ENCODE results near the gene CASQ1. TPM values are rescaled to one million over a fixed set of nuclear protein-coding genes. Genes with fewer than 3 reads are reported as not detected.
A peak's percentile ranks its signal among the peaks of the same experiment; 100 is the strongest.

The CASQ1 gene
- total RNA-seq, 1 donor from 2014 or later: 0.25 TPM

DNA sequence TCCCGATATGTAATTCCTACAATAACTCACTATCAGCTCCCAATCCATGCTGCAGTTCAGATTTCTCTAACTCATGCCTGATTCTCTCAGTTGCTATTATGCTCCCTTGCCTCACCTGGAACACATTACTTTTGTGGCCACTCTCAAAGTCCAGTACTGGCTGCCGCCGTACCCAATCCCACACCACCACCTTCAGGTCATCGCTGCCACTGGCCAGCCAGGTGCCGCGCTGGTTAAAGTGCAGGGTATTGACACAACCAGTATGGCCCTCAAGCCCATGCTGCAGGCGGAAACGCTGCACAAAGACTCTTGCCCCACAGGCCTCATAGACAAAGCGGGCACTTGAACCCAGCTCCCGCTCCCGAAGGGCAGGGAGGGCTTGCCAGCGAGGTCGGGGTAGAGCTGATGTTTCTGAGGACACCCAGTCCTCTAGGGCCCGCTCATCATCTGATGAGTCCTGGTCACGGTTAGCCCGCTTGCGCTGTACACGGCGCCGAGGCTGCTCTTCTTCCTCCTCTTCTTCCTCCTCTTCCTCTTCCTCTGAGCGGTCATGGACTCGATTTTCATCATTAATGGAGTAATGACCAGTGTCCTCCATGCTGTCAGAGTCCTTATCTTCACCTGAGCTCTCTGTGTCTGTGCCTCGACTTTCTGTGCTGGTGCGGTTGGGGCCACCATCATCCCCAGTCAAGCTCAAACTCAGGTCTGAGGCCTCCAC lies 49.4 kb downstream of the CASQ1 start:
- no peaks in the 10 kb centered on the region for H3K9me3 Mint-ChIP-seq (ENCODE audit: low read depth)
- peaks cover 12% of the 10 kb centered on the region for H3K4me1 Mint-ChIP-seq (ENCODE audit: low read depth)
- no peak overlapping the region for H3K27ac Mint-ChIP-seq (ENCODE audit: unreplicated experiment)
- TF ChIP-seq, protein P1, sequence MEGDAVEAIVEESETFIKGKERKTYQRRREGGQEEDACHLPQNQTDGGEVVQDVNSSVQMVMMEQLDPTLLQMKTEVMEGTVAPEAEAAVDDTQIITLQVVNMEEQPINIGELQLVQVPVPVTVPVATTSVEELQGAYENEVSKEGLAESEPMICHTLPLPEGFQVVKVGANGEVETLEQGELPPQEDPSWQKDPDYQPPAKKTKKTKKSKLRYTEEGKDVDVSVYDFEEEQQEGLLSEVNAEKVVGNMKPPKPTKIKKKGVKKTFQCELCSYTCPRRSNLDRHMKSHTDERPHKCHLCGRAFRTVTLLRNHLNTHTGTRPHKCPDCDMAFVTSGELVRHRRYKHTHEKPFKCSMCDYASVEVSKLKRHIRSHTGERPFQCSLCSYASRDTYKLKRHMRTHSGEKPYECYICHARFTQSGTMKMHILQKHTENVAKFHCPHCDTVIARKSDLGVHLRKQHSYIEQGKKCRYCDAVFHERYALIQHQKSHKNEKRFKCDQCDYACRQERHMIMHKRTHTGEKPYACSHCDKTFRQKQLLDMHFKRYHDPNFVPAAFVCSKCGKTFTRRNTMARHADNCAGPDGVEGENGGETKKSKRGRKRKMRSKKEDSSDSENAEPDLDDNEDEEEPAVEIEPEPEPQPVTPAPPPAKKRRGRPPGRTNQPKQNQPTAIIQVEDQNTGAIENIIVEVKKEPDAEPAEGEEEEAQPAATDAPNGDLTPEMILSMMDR (IDR thresholded peaks at IDR 0.05): no peak
- peaks cover 25% of the 10 kb centered on the region for H3K36me3 Mint-ChIP-seq (ENCODE audit: low read depth)
- DNase-seq (ENCODE audit: low spot score): no peak
- no peaks in the 10 kb centered on the region for H3K27me3 Mint-ChIP-seq (ENCODE audit: low read depth)
- no peak overlapping the region for H3K4me3 Mint-ChIP-seq (ENCODE audit: unreplicated experiment)

DNA sequence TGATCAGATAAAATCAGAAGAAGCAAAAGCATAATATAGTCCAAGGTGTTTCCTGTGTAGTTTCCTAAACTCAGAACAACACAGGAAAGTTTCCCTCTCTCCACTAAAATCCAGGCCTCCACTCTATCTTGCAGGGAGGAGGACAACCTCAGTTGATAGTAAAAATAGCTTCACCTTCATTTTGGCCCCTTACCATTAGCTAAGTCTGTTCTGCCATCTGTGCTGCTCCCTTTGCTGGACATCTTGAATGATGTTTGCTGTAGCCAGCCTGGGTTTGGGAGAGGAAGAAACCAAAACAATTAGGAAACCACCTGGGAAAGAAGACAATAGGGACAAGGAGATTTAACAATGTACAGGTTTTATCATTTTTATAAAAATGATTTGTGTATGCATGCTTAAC lies 53.4 kb downstream of the CASQ1 start:
- Mint-ChIP-seq H3K4me1 (ENCODE audit: low read depth) (peaks cover 37% of the 10 kb centered on the region), H3K27me3 (ENCODE audit: low read depth) (no peaks in the 10 kb centered on the region), H3K9me3 (ENCODE audit: low read depth) (no peaks in the 10 kb centered on the region), H3K36me3 (ENCODE audit: low read depth) (peaks cover 13% of the 10 kb centered on the region), H3K4me3 (ENCODE audit: unreplicated experiment) (no peak overlapping the region), H3K27ac (ENCODE audit: unreplicated experiment) (no peak overlapping the region)
- TF ChIP-seq, protein P1 (IDR thresholded peaks at IDR 0.05): no peak
- no peak for DNase-seq (ENCODE audit: low spot score)

DNA sequence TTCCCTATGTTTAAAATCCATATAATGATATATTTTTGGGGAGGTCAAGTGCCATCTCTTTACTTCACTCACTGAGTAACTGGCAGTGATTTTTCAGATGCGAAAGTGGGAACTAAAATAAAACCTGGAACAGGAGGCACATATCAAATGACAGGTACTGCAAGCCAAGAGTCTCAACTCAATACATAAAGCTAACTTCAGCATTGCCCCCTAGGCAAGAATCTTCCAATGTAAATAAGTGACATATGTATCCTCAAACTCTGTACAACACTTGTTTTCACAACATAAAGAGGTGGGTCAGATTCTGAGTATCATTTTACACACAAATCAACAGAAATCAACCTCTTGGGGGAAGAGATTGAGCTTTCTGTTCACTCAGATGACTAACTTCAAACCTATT lies 53.8 kb downstream of the CASQ1 start:
- Mint-ChIP-seq H3K27me3 (ENCODE audit: low read depth) (no peaks in the 10 kb centered on the region), H3K4me1 (ENCODE audit: low read depth) (peaks cover 37% of the 10 kb centered on the region), H3K4me3 (ENCODE audit: unreplicated experiment) (no peak overlapping the region), H3K27ac (ENCODE audit: unreplicated experiment) (peak overlapping the region; percentile 33), H3K9me3 (ENCODE audit: low read depth) (no peaks in the 10 kb centered on the region), H3K36me3 (ENCODE audit: low read depth) (peaks cover 11% of the 10 kb centered on the region)
- no peak for DNase-seq (ENCODE audit: low spot score)
- TF ChIP-seq, protein P1 (IDR thresholded peaks at IDR 0.05): no peak

DNA sequence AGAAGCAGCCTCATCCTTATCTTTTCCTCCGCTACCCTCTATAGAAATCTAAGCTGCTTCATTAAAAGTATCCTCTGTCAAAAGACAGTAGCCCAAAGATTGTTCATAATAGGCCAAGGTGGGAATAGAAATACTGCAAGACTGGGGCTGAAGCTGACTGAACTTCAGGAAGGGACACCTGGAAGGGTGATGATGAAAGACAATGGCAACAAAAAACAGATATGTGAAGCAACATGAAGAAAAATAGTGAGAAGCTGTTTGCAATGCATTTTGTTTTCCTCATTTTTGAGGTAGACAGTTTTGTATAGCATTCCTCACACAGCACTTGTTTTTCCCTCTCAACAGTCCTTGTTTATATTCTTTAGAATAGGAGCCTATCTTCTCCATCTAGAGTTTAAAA lies 55.1 kb downstream of the CASQ1 start:
- peaks cover 41% of the 10 kb centered on the region for H3K4me1 Mint-ChIP-seq (ENCODE audit: low read depth)
- H3K27me3 Mint-ChIP-seq (ENCODE audit: low read depth): no peaks in the 10 kb centered on the region
- H3K9me3 Mint-ChIP-seq (ENCODE audit: low read depth): no peaks in the 10 kb centered on the region
- TF ChIP-seq, protein P1 (IDR thresholded peaks at IDR 0.05): no peak
- H3K27ac Mint-ChIP-seq (ENCODE audit: unreplicated experiment): peak overlapping the region; percentile 89
- no peak for DNase-seq (ENCODE audit: low spot score)
- no peak overlapping the region for H3K4me3 Mint-ChIP-seq (ENCODE audit: unreplicated experiment)
- peaks cover 6% of the 10 kb centered on the region for H3K36me3 Mint-ChIP-seq (ENCODE audit: low read depth)

DNA sequence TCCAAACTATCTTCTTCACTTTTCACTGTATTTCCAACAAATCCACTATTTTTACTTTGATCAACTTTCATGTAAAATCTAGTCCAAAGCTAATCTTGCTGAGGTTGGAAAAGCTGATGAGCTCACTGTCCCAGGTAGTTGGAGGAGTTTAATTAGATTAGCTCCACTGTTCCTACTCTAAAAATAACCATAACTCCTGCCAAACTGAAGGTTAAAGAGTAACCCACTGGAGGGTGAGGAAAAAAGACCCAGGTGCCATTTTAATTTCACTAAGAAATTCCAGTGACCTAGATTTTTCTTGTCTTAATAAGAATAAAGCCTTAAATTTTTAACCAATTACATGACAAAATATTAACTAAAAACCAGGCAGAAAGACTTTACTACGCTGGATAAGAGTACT lies 56.7 kb downstream of the CASQ1 start:
- H3K9me3 Mint-ChIP-seq (ENCODE audit: low read depth): no peaks in the 10 kb centered on the region
- H3K27ac Mint-ChIP-seq (ENCODE audit: unreplicated experiment): no peak overlapping the region
- TF ChIP-seq, protein P1 (IDR thresholded peaks at IDR 0.05): no peak
- no peak overlapping the region for H3K4me3 Mint-ChIP-seq (ENCODE audit: unreplicated experiment)
- no peak for DNase-seq (ENCODE audit: low spot score)
- peaks cover 44% of the 10 kb centered on the region for H3K4me1 Mint-ChIP-seq (ENCODE audit: low read depth)
- H3K36me3 Mint-ChIP-seq (ENCODE audit: low read depth): peaks cover 6% of the 10 kb centered on the region
- no peaks in the 10 kb centered on the region for H3K27me3 Mint-ChIP-seq (ENCODE audit: low read depth)

Data from chondrocyte (in vitro differentiated cells).